A172 (cell line): ENCODE data around the gene BMP7. TPM values are rescaled to one million over a fixed set of nuclear protein-coding genes. Genes with fewer than 3 reads are reported as not detected.

ENCODE experiments used
- DNase-seq: peaks from one replicate; pipeline ENCODE4 v3.0.0-alpha.2; 2015; ENCODE audit warnings: low spot score
- total RNA-seq: library from RNA; depleted of rRNA; stranded (reverse); fragments of >200 nt; shearing (Covaris generic); gene quantifications from 2 replicates; pipeline ENCODE4 v1.2.3, GENCODE V29; 2014

BMP7 gene
- total RNA-seq, 1 experiment from 2014 or later = 7.8 TPM

DNA sequence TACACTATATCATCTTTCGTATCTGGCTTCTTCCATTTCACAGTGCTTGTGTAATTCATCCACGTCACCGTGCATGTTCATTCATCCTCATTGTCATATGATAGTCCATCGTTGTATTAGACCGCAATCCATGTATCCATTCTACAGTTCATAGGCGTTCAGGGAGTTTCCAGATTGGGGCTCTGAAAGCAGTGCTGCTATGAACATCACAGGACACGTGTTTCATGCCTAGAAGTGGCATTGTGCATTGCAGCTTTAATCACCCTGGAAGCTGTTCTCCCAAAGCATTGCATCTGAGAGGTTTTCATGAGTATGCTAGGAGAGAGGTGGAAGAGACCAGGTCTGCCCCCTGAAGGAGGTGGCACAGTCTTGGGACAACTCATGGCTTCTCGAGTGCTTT lies 35.3 kb downstream of the BMP7 start:
- no peak for DNase-seq

DNA sequence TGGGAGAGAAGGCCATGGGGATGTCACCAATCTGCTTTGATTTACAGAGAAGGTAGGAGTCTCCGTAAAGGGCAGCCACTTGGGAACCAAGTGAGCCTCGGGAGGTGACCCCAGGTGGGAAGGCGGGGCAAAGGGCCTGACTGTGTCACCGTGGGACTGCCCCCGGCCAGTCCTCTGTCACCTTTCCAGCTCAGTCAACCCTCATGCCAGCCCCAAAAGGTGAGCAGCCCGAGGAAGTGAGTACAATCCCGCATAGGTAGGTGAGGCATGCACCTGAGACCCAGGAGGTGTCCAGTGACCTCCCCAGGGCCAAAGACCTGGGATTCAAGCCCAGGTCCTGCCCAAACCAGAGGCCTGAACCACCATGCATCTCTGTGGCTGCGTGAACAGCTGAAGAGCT lies 36.2 kb downstream of the BMP7 start:
- DNase-seq = no peak

DNA sequence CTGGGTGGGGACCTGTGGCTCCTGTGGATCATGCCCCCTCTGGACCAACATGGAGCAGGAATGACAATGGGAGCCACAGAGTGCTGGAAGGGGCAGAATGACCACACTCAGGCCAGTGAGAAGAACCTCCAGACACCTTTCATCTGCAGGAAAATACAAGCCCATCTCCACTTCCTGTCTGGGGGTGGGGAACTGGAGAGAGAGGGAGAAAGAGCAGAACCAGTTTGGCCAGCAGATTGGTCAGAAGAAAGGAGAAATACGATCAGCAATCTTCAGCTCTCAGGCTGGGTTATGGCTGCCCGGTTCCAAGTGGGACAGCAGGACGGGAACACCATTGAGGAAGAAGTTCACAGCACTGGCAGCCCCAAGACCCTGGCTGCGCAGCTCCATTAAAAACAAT lies 37.0 kb downstream of the BMP7 start:
- no peak for DNase-seq

DNA sequence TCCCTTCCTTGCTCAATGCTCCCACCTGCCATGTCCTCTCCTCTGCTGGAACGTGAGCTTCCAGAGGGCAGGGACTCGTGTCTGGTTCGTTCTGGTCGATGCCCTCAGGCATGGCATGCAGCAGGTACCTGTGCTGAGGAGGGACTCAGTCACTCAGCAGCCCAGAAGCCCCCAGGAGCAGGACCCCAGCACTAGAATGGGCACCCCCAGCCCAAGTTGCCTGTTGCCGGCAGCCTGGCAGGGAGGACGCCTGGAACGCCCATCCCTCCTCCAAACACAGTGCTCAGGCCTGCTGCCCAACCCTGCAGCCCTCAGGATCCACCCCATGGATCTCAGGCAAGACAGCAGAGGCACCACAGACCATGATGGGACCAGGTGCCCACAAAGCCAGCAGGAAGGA lies 40.6 kb downstream of the BMP7 start:
- DNase-seq = no peak

DNA sequence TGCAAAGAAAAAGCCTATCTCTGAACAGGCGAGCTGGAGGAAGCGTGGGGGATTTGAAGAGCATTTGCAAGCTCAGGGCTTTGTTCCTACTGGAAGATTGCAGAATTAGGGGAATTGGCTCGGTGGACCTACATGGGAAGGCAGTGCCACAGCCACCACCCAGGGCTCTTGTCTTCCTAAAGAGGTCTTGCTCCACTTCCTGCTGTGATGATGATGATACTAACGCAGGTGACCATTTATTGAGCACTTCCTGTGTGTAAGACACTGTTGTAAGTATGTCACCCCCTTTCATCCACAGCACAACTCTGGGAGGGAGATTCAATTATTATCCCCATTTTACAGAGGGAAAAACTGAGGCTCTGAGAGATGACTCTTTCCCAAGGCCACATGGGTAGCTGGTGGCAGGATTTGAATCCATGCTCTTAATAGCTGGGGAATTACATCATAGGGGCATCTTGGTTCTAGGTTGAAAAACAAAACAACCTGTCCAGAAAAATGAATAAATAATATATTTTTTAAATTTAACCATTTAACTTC lies 41.2 kb downstream of the BMP7 start:
- DNase-seq = no peak

DNA sequence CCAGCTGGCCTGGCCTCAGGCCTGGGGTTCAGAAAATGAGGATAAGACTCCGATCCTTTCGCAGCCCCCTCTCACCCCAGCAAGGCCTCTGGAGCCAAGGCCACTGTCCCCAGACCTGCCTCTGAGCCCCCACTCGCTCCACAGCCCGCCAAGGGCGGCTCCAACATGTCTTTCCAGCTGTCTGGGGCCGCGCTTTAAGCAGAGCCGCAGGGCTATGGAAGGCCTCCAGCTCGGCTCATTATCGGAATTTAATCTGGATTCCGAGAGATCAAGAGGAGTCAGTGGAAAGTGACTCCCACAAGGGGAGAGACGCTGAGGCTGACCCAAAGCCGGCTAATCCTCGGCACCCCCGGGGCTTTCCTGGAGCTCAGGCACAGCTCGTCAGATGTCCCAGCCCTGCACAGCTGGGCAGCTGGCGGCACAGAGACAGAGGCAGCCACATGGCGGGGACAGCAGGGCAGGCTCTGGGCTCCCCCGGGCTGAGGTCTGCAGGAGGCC lies 41.8 kb downstream of the BMP7 start:
- DNase-seq = no peak

DNA sequence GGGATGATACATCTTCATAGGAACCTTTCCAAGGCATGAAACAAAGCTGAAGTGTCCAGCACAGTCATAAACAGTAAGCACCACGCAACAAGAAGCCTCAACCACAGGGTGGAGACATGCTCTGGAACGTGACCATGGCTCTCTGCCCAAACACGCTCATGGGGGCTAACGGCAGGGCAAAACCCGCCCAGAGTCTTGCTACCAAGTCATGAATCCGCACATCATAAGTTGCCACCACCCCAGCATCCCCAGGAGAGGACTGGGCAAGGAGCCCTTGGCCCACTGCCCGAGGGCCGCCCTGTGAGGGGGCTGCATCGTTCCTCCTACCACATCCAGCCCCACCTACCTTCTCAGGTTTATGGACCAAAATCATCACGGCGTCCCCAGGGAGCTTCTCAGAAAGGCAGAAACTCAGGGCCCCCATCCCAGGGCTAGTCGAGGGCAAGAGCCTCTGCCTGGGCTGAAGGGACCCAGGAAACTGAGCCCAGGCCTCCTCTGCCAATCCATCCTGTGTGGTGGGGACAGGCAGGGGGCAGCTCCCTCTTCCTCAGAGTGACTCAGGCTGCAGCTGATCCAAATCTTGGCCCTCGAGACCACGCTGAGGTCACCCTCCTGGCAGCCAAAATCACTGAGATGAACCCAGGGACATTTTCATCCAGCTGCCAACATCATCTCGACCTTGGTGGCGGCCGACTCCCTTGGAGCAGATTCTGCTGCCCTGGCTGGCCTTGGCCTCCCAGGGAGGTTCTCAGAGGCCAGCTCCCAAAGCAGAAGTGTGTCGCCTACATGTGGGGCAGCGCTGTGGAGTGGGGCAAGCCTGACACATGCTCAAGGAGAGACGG lies 42.6 kb downstream of the BMP7 start:
- no peak for DNase-seq

DNA sequence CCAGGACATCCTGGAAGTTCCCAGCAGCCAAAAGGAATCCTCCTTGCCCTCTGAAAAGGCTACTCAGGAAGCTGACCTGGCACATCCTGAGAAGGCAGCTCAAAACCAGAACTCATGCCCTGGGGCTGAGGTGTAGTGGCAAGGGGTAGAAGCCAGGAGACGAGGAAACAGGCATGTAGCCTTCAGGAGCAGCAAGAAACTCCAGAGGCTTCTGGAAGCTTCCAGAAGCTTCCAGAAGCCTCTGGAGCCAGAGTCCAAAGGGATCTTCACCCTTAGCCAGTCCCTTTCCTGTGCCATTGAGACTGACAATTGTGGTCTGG lies 43.9 kb downstream of the BMP7 start:
- DNase-seq = no peak

DNA sequence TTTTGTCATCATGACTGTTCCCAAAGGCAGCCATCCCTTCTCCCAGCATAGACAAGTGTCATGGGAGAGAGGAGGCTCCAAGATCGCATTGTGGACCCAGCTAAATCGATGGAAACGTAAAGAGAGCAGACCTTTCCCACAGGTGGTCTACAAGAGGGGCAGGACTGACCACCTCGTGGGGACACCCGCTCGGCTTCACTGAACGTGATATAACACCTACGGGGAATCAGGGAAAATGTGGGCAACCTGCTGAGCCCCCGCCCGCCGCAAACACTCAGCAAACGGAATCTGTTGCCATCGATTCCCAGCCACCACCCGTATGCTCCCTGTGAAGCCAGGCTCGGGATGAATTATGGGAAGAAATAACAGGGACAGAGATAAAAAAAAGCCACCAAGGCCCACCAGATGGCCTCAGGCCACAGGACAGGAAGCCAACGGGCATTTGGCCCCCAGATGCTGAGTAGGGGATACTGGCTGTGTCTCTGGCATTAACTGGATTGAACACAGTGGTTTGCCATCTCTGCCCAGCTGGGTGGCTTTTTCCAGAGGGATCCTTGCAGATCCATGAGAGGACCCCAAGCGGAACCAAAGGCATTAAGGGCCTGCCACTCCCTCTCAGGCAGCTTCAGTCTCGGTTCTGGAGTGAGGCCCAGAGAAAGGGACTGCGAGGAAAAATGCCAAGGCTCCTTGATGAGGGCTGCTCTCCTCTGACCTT lies 44.4 kb downstream of the BMP7 start:
- no peak for DNase-seq

DNA sequence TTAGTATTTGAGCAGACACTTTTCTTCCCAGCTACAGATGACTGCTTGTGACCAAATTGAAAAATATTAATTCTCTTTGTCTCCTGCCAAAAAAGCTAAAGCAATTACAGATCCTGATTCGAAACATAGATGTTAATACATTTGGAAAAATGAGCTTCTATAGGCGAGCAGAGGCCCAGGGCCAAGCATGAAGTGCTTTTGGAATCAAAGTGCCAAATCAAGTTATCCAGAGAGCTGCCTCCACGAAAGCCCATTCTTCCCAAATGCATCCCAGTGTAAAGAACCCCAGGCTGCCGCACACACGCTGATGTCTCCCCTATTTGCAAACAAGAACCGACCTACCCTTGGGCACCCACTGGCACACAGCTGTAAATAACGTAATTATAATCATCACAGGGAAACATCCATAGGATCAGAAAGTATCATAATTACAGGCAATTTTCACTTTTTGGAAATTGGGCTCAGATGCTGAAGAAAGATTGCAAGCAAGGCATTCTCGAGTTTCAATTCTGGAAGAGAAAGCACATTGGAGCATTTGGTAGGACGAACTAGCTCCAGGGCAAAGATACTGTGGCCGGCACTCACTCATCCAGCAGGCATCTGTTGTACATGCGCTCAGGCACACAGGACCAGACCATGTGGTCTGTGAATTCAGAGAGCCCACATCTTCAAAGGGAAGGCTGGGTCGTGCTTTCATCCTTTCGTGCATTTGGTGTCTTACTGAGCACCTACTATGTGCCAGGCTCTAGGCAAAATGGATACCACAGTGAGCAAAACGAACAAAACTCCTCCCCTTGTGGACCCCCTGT lies 45.9 kb downstream of the BMP7 start:
- DNase-seq = no peak

DNA sequence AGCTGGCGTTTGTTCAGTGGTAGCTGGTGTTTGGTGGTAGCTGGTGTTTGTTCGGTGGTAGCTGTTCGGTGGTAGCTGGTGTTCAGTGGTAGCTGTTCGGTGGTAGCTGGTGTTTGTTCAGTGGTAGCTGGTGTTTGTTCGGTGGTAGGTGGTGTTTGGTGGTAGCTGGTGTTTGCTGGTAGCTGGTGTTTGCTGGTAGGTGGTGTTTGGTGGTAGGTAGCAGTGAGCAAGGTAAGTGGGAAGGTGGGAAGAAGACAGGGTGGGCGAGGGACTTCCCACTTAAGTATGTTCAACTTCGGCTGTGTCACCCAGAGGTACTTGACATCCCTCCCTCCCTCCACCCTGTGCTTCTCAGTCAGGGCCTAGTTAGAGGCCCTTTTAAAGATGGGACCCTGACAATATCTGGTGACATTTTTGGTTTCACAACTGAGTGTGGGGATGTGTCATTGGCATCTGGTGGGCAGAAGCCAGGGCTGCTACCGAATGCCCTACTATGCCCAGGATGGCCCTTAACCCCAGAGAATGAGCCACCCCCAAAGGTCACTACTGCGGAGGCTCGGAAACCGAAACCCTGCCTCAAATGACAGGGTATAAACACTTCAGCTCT lies 47.3 kb downstream of the BMP7 start:
- DNase-seq = no peak

DNA sequence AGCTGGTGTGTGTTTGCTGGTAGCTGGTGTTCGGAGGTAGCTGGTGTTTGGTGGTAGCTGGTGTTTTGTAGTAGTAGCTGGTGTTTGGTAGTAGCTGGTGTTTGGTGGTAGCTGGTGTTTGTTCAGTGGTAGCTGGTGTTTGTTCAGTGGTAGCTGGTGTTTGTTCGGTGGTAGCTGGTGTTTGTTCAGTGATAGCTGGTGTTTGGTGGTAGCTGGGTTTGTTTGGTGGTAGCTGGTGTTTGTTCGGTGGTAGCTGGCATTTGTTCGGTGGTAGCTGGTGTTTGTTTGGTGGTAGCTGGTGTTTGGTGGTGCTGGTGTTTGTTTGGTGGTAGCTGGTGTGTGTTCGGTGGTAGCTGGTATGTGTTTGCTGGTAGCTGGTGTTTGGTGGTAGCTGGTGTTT lies 48.0 kb downstream of the BMP7 start:
- no peak for DNase-seq

DNA sequence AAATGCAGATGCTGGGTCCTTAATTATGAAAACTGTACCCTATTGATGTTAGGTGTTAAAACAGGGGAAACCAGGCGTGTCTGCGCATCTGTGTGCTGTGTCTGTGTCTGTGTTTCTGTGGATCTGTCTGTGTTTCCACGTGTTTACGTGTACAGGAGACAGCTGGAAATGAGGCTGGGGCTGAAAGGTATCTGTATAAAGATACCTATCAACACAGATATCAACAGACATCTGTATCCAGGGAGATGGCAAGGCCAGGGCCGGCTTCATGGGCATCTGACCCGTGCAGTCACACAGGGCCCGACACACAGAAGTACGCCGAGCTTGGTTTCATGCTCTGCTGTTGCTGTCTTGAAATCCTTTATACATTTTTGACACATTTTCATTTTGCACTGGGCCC lies 48.6 kb downstream of the BMP7 start:
- no peak for DNase-seq

DNA sequence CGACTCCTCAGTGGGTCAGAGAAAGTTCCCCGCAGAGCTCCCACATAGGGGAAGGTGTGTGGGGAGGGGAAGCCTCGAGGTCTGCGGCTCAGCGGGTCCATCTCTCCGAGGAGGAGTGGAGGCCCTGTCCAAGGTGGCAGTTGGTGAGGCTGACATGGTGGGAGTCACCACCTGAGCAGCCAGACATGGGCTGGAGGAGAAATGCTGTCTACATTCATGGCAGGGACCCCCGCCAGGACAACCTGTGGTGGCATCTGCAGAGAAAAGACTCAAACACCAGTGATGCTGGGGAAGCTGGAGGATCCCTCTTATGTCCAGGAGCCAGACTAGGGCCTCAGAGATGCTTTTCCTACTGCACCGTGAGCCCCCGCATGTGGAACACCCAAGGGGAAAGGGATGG lies 49.8 kb downstream of the BMP7 start:
- DNase-seq = no peak

DNA sequence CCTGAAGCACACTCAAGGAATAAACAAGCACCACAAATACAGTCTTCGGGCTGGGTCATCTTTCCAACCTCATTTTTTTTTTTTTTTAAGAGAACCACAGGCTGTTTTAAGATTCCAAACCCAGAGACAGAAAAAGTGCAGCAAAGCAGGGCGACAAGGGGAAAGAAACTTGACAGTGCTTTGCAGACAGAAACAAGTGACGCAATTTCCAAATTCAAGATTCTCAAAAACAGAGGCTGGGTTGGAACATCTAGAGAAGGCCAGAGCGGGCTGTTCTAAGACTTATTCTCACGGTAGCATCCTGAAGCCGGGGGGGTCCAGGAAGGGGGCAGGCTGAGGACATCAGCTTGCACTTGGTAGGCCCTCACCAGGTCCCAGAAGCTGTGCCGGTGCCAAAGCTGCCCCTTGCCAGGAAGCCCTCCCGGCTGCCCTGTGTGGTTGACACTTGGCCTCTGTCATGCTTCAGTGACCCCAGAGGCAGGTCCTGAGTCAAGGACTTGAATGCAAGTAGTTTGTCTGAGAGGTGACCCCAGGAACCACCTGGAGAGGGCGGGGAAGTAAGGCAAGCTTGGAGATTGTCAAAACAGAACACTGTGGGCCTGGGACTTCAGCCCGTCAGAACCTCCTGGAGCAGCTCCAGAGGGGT lies 50.5 kb downstream of the BMP7 start:
- DNase-seq = no peak

DNA sequence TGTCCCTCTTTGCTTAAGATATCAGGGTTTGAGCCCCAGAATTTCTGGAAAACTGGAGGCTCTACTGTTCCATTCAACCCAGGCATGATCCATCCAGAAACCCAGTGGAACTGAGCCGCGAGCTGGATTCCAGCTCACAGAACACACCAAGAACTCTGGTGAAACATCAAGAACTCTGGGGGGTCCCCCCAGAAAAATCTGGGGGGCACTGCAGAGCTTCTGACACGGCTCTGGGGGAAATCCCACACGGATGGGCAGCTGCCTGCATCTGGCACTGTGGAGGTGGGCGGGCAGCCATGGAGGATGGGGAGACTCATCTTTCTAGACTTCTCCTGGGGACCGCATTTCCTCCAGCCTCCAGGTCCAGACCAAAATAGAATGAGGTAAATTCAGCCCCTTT lies 51.0 kb downstream of the BMP7 start:
- no peak for DNase-seq

DNA sequence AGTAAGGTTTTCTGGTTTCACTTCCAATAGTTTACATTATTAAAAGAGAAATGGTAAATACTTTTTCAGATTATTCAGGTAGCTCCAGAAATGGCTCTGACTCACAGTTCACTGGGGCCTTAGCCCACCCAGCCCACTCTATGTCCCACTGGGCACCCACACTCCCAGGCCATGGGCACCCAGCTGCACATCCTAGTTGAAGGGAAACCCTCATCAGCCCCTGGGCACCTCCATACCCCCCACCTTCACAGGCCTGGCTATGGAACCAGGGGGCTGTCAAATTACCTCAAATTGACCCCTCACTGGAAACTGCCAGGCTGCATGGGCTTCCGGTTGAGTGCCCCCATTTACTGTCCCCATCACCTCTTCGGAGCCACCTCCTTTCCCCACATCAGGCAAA lies 51.5 kb downstream of the BMP7 start:
- no peak for DNase-seq

DNA sequence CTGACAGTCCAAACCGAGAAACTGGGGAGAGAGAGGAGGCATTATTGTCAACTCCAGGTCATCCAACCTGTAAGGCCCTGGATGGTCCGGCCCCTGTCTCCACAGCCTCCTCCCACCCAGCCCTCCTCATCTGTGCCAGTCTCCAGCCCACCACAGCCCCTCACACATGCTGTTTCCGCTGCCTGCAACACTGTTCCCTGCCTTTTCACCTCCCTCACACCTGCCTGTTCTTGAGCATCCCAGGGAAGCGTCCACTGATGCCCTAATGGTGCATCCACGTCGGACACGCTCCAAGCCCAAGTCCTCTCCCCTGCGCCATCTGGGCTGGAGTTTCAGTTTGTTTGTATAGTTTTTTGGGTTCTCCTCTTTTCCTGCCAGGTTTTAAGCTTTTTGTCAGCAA lies 52.0 kb downstream of the BMP7 start:
- DNase-seq = no peak

DNA sequence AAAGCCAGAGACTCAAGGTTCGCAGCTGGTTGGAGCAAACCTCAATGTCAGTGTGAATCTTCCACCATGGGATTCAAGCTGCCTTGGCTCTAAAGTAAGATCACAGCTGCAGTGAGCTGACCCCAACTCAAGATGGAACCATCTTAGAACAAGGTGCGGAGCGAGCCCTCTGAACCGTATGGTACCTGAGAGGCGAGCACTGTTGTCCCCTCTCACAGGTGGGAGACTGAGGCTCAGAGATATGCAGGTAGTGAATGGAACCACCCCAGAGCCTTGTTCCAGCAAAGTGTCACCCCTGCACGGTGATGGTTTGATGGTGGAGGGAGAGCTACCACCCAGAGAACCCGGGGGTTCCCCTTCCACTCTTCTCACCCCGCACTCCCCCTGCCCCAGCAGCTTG lies 52.5 kb downstream of the BMP7 start:
- DNase-seq = no peak

DNA sequence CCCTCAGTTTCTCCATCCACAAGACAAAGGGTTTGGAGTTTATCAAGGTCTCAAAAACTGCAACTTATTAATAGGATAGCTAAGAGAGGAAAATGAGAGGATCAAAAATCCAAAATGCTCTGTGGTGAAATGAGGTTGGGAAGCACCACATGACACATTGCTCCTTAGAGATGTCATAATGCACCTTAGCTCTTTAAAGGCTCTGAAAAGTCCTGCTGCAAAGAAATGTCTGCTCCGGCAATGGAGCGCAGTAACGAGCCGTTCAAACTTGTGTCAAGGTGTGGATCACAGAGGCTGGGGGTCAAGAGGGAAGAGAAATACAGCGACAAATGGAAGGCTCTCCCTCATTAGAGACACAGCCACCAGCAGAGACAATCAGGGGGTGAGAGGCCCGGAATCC lies 53.1 kb downstream of the BMP7 start:
- no peak for DNase-seq

DNA sequence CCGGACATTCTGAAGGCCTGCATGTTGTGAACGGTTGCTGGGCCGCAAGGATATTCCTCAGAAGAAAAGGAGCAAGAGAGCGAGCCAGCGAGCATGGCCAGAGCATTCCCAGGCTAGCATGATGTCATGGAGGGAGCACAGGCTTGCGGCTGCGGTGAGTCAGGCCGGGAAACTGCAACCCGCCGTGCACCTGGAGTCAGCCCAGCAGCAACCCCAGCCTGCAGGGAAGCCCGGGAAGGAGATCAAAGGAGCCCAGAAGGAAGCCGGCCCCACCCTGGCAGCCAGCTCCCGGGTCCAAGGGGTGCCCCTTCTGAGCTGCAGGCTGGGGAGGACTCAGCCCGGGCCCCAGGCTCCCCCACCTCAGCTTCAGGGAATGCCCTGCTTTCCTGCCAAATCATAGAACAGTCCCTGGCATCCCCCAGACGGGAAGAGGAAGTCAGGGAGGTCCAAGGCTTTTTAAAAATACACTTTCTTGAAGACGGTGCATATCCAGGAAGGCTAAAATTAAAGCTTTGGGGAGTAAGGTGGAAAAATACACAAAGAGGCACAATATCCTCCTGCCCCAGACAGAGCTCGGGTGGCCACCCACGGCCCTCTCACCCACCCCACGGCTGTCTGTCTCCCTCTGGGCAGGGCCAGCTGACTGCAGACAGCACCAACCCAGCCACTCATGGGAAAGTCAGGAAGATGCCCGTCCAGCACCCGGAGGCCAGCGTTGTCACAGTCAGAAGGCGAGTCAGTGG lies 53.7 kb downstream of the BMP7 start:
- DNase-seq = peak; percentile 94
